ENCODE data around the gene DHRS1.

Gene DHRS1

DNA sequence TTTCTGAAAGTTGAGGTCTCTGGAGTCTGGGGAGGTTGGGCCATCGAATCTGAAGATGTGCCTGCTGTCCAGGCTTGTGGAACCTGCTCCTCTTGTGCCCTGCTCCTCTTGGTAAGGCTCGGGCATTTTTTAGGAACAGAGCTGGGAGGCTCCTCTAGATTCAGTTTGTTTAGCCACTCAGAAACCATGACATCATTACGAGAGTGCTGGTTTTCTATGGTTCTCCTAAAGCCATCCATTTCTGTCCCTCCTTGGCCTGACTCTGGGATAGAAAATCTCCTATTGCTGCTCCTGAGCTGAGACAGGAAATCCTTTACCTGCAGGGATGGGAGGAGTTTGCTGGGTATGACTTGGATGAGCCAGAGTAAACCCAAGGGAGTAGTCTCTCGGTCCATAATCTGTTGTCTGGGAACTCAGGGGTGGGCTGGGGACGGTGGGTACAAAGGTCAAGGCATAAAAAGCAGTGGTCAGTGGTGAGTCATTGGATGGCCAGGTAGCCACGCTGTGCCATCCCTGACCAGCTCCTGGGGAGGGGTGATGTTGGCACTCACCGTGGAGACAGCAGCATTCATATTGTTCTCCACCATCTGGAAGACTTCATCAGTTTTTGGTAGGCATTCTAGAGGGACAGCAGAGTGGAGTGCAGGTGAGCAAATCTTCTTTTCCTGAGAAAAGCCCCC, 37.7 kb upstream of the DHRS1 start:
- TF ChIP-seq FOXP2 (optimal IDR thresholded peaks at IDR 0.05; ENCODE audit: borderline replicate concordance, extremely low read depth, extremely low read length, insufficient read depth) (no peak), TAF1 (IDR thresholded peaks at IDR 0.05; ENCODE audit: borderline replicate concordance, insufficient read depth, low read length) (no peak), SIN3A (IDR thresholded peaks at IDR 0.05; ENCODE audit: borderline replicate concordance, insufficient read depth, low read length) (no peak), POLR2AphosphoS5 (IDR thresholded peaks at IDR 0.05; ENCODE audit: low read depth, low read length) (no peak)
- TF ChIP-seq, protein P1, sequence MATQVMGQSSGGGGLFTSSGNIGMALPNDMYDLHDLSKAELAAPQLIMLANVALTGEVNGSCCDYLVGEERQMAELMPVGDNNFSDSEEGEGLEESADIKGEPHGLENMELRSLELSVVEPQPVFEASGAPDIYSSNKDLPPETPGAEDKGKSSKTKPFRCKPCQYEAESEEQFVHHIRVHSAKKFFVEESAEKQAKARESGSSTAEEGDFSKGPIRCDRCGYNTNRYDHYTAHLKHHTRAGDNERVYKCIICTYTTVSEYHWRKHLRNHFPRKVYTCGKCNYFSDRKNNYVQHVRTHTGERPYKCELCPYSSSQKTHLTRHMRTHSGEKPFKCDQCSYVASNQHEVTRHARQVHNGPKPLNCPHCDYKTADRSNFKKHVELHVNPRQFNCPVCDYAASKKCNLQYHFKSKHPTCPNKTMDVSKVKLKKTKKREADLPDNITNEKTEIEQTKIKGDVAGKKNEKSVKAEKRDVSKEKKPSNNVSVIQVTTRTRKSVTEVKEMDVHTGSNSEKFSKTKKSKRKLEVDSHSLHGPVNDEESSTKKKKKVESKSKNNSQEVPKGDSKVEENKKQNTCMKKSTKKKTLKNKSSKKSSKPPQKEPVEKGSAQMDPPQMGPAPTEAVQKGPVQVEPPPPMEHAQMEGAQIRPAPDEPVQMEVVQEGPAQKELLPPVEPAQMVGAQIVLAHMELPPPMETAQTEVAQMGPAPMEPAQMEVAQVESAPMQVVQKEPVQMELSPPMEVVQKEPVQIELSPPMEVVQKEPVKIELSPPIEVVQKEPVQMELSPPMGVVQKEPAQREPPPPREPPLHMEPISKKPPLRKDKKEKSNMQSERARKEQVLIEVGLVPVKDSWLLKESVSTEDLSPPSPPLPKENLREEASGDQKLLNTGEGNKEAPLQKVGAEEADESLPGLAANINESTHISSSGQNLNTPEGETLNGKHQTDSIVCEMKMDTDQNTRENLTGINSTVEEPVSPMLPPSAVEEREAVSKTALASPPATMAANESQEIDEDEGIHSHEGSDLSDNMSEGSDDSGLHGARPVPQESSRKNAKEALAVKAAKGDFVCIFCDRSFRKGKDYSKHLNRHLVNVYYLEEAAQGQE (IDR thresholded peaks at IDR 0.05; ENCODE audit: insufficient read depth in 1 of 2, low read depth in 2 of 2, low read length in 2 of 2) = no peak

DNA sequence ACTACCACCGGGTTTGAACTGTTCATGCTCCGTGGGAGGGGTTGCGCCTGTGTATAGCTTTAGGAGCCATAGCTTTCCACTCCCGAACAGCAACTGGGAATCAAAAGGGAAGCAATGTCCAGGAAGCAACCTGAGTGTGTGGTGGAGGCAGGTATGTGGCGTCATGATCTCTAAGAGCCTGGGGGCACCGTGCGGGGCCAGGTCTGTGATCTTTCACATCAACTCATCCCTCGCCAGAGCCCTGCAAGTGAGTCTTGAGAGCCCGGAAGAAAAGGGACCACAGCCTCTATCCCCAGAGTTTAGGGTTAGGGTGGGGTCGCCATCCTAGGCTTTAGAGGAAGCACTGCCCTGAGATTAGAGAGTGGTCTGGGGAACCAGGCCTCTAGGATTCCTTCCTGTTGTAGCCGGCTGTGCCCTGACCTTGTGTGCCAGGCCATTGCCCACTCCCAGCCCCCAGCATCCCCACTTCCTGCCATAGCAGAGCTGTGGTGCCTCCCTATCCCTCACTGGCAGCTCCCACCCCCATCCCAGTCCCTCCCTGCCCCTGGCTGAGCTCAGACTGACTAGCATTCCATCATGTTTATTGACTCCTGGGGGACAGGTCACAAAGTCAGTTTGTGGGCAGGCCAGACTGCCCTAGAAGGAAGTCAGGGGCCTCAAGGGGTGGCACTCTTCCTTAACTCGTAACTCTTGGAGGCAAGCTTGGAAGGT, 36.0 kb upstream of the DHRS1 start:
- TF ChIP-seq POLR2AphosphoS5 (IDR thresholded peaks at IDR 0.05; ENCODE audit: low read depth, low read length) (no peak), SIN3A (IDR thresholded peaks at IDR 0.05; ENCODE audit: borderline replicate concordance, insufficient read depth, low read length) (no peak), FOXP2 (optimal IDR thresholded peaks at IDR 0.05; ENCODE audit: borderline replicate concordance, extremely low read depth, extremely low read length, insufficient read depth) (no peak), TAF1 (IDR thresholded peaks at IDR 0.05; ENCODE audit: borderline replicate concordance, insufficient read depth, low read length) (no peak)
- TF ChIP-seq, protein P1 (IDR thresholded peaks at IDR 0.05; ENCODE audit: insufficient read depth in 1 of 2, low read depth in 2 of 2, low read length in 2 of 2) = no peak

- TF ChIP-seq SIN3A (IDR thresholded peaks at IDR 0.05; ENCODE audit: borderline replicate concordance, insufficient read depth, low read length) (no peak), TAF1 (IDR thresholded peaks at IDR 0.05; ENCODE audit: borderline replicate concordance, insufficient read depth, low read length) (no peak), FOXP2 (optimal IDR thresholded peaks at IDR 0.05; ENCODE audit: borderline replicate concordance, extremely low read depth, extremely low read length, insufficient read depth) (no peak), POLR2AphosphoS5 (IDR thresholded peaks at IDR 0.05; ENCODE audit: low read depth, low read length) (no peak)
- TF ChIP-seq, protein P1 (IDR thresholded peaks at IDR 0.05; ENCODE audit: insufficient read depth in 1 of 2, low read depth in 2 of 2, low read length in 2 of 2) = no peak
Measured at GRCh38 chr14:24334431-24335291, 35.1 kb upstream of the DHRS1 start, which contains the start of gene ADCY4. ADCY4 (minus strand) TSS chr14:24335071; CDS start chr14:24334652, 419 bp downstream.

- TF ChIP-seq FOXP2 (optimal IDR thresholded peaks at IDR 0.05; ENCODE audit: borderline replicate concordance, extremely low read depth, extremely low read length, insufficient read depth) = no peak
- TF ChIP-seq, protein P1 (IDR thresholded peaks at IDR 0.05; ENCODE audit: insufficient read depth in 1 of 2, low read depth in 2 of 2, low read length in 2 of 2) = no peak
- TF ChIP-seq POLR2AphosphoS5 (IDR thresholded peaks at IDR 0.05; ENCODE audit: low read depth, low read length) = no peak
- no peak for TF ChIP-seq SIN3A (IDR thresholded peaks at IDR 0.05; ENCODE audit: borderline replicate concordance, insufficient read depth, low read length)
- no peak for TF ChIP-seq TAF1 (IDR thresholded peaks at IDR 0.05; ENCODE audit: borderline replicate concordance, insufficient read depth, low read length)
Measured at GRCh38 chr14:24332268-24332993, 32.9 kb upstream of the DHRS1 start.

All from PFSK-1 (cell line).